HepG2 (cell line): ENCODE measurements around the gene CD4. TPM values are rescaled to one million over a fixed set of nuclear protein-coding genes. Genes with fewer than 3 reads are reported as not detected.

Experiments used
- AKAP8 ChIP-seq: sonication (generic); formaldehyde crosslinking; IDR thresholded peaks from 2 replicates; pipeline ENCODE4 v1.5.1; 2020; ENCODE audit warnings: mild to moderate bottlenecking, missing genetic modification reagents
- ARHGAP35 ChIP-seq: sonication (generic); formaldehyde crosslinking; IDR thresholded peaks from 2 replicates; pipeline ENCODE4 v1.9.0; 2022; ENCODE audit warnings: mild to moderate bottlenecking, inconsistent platforms, moderate library complexity, missing genetic modification reagents, borderline replicate concordance
- DDIT3 ChIP-seq: sonication (generic); formaldehyde crosslinking; IDR thresholded peaks from 2 replicates; pipeline ENCODE4 v1.4.0; 2020; ENCODE audit warnings: mild to moderate bottlenecking, missing genetic modification reagents
- EHMT2 ChIP-seq: fragments of 200-600 bp; sonication (generic); IDR thresholded peaks from 2 replicates; pipeline ENCODE4 v1.7.0; 2017; ENCODE audit warnings: antibody characterized with exemption, low read depth, low read length, borderline replicate concordance
- GLMP ChIP-seq: sonication (generic); formaldehyde crosslinking; IDR thresholded peaks from 2 replicates; pipeline ENCODE4 v1.9.0; 2021; ENCODE audit warnings: missing genetic modification reagents, mild to moderate bottlenecking, borderline replicate concordance
- HMGA1 ChIP-seq: sonication (generic); formaldehyde crosslinking; conservative IDR thresholded peaks from 2 replicates; pipeline ENCODE4 v1.4.0; 2020; ENCODE audit warnings: missing genetic modification reagents
- HNRNPLL ChIP-seq: fragments of 200-400 bp; formaldehyde crosslinking; IDR thresholded peaks from 2 replicates; pipeline ENCODE4 v1.6.1; 2017; ENCODE audit warnings: mild to moderate bottlenecking, low read depth, low read length; ENCODE audit not compliant: poor library complexity, severe bottlenecking
- NONO ChIP-seq, 2 experiments: fragments of 450-650 bp in 1 of 2; sonication (generic) in 1 of 2; formaldehyde crosslinking in 1 of 2; IDR thresholded peaks in 1 of 2; conservative IDR thresholded peaks in 1 of 2; 2 replicates each; pipeline versions ENCODE4 v1.6.1 to v1.8.0; 2017 to 2022; ENCODE audit warnings: mild to moderate bottlenecking in 1 of 2, missing genetic modification reagents in 1 of 2, moderate library complexity in 1 of 2
- RERE ChIP-seq: IDR thresholded peaks from 2 replicates; pipeline ENCODE4 v1.6.1; 2016; ENCODE audit warnings: low read depth, missing genetic modification reagents, missing compliant biosample characterization
- SMC3 ChIP-seq: IDR thresholded peaks from 2 replicates; pipeline ENCODE4 v1.6.1; 2011; ENCODE audit warnings: low read length, improper control_type of control experiment
- SNAPC4 ChIP-seq: sonication (generic); formaldehyde crosslinking; IDR thresholded peaks from 2 replicates; pipeline ENCODE4 v1.4.0; 2020; ENCODE audit warnings: mild to moderate bottlenecking, missing genetic modification reagents
- TAF15 ChIP-seq: fragments of 200-400 bp; formaldehyde crosslinking; IDR thresholded peaks from one replicate; pipeline ENCODE4 v1.6.1; 2018; ENCODE audit warnings: mild to moderate bottlenecking, low read depth, low read length; ENCODE audit not compliant: poor library complexity, severe bottlenecking
- ZNF282 ChIP-seq: fragments of 450-650 bp; IDR thresholded peaks from 2 replicates; pipeline ENCODE4 v1.6.1; 2018; ENCODE audit not compliant: partially characterized antibody
- ZNF414 ChIP-seq: sonication (generic); formaldehyde crosslinking; IDR thresholded peaks from 2 replicates; pipeline ENCODE4 v1.5.0; 2020; ENCODE audit warnings: missing genetic modification reagents
- ZNF747 ChIP-seq: sonication (generic); formaldehyde crosslinking; IDR thresholded peaks from 2 replicates; pipeline ENCODE4 v1.8.1; 2023; ENCODE audit warnings: missing genetic modification reagents, mild to moderate bottlenecking, borderline replicate concordance
- polyA plus RNA-seq, 8 experiments: library from polyadenylated mRNA; depleted of rRNA in 3 of 8; stranded (reverse) in 7 of 8; unstranded in 1 of 8; fragments of >200 nt; fragmentation: Illumina TruSeq in 4 of 8; extraction: Trizol in 4 of 8; gene quantifications; 2 replicates each; pipeline versions ENCODE4 v1.2.1 to v1.2.3, GENCODE V29; 2011 to 2016; ENCODE audit warnings: low read depth in 4 of 8, missing spikeins in 1 of 8, mixed read lengths in 1 of 8; ENCODE audit not compliant: insufficient read depth in 1 of 8
- total RNA-seq, 5 experiments: library from RNA; depleted of rRNA; stranded (reverse); fragments of >200 nt; fragmentation: Illumina TruSeq; extraction: Trizol; gene quantifications; 2 replicates each; pipeline ENCODE4 v1.2.3, GENCODE V29; 2016; ENCODE audit warnings: low read depth in 1 of 5

CD4 gene
- total and polyA plus RNA-seq, 2 of the 13 experiments (the other 11 are each of a cell fraction or from before 2014, with no cell fraction given) = 0.07 to 0.95 TPM

- TF ChIP-seq RERE = no peak
- TF ChIP-seq AKAP8 = peak; percentile 89
- no peak for TF ChIP-seq ZNF414 (CRISPR knock-in tag)
- TF ChIP-seq NONO (IDR thresholded peaks at IDR 0.05) = no peak
- peak; percentile 53; the same call in 1 of the 2 replicates for TF ChIP-seq NONO (CRISPR knock-in tag; conservative IDR thresholded peaks at IDR 0.05)
- TF ChIP-seq GLMP (CRISPR knock-in tag) = no peak
- TF ChIP-seq ZNF282 = no peak
- TF ChIP-seq TAF15 = peak; percentile 69
- peak; percentile 66 for TF ChIP-seq HNRNPLL
- TF ChIP-seq SMC3 = peak; percentile 63
- no peak for TF ChIP-seq DDIT3
- no peak for TF ChIP-seq EHMT2
- TF ChIP-seq HMGA1 (CRISPR knock-in tag) = no peak
- no peak for TF ChIP-seq ZNF747
- TF ChIP-seq SNAPC4 (CRISPR knock-in tag) = no peak
- no peak for TF ChIP-seq ARHGAP35 (CRISPR knock-in tag)
Measured at GRCh38 chr12:6825398-6826124, 36.2 kb downstream of the CD4 start (continued).
